Colonic mucosa (tissue), 4 donors: ENCODE measurements around the gene WDR48. TPM values are rescaled to one million over a fixed set of nuclear protein-coding genes. Genes with fewer than 3 reads are reported as not detected.

Experiments used
- DNase-seq: peaks from one replicate; pipeline ENCODE4 v3.0.0-alpha.2; 2020
- H3K27ac ChIP-seq: fragments of 200-600 bp; one replicate; pipeline ENCODE4 v1.8.0; 2021
- H3K27me3 ChIP-seq: fragments of 200-600 bp; one replicate; pipeline ENCODE4 v1.8.0; 2021
- H3K36me3 ChIP-seq: fragments of 200-600 bp; one replicate; pipeline ENCODE4 v1.8.0; 2021
- H3K4me1 ChIP-seq: fragments of 200-600 bp; one replicate; pipeline ENCODE4 v1.8.0; 2021; ENCODE audit warnings: mild to moderate bottlenecking
- H3K4me3 ChIP-seq: fragments of 200-600 bp; one replicate; pipeline ENCODE4 v1.8.0; 2021
- H3K9ac ChIP-seq, 2 donors: one replicate each; pipeline ENCODE4 v1.7.0; 2013; ENCODE audit warnings: control low read depth in 2 of 2, low read depth in 2 of 2, low read length in 2 of 2
- H3K9me3 ChIP-seq: fragments of 200-600 bp; one replicate; pipeline ENCODE4 v1.8.0; 2021
- intact Hi-C: fragments of 100-400 bp; cut with DNase I; formaldehyde crosslinking; loops from one replicate; pipeline ENCODE4 v1.14.1; 2022
- total RNA-seq, 2 donors: library from RNA; stranded (reverse); fragmentation: NEBNext Ultra II Directional in 1 of 2; extraction: Animal tissue kit (Norgen Biotek cat#: 25700) in 1 of 2; gene quantifications; one replicate each; pipeline ENCODE4 v1.2.1, GENCODE V29; 2021
- TF ChIP-seq, protein P1 (sequence below): fragments of 200-600 bp; IDR thresholded peaks from one replicate; pipeline ENCODE4 v1.8.0; 2022; ENCODE audit warnings: antibody characterized with exemption, mild to moderate bottlenecking
- donor health status: healthy.
- donor health status: DM: no; HTN: no; CAD: no.
- donor health status: DM: no; HTN: no; CAD: no.

Gene WDR48
- total RNA-seq, 2 donors from 2014 or later = 26.1 to 51.2 TPM

DNA sequence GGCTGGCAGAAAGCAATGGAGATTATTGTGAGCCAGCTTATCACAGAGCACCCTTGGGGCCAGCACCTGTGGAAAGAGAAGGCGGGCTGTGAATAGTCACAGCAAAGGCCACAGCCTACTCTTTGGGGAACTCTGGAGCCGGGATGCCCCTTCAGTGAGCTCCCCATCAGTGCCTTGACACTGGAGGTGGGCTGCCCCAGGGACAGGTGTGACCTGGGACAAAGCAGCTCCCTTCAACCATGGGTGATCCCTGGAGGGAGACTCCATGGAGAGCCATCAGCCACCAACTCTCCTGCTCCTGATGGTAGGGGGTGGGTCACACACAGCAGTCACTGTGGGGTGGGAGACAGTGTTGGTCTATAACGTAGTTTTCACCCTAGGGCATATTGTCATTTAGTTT, 61.5 kb downstream of the WDR48 start:
- no peak for DNase-seq
- TF ChIP-seq, protein P1, sequence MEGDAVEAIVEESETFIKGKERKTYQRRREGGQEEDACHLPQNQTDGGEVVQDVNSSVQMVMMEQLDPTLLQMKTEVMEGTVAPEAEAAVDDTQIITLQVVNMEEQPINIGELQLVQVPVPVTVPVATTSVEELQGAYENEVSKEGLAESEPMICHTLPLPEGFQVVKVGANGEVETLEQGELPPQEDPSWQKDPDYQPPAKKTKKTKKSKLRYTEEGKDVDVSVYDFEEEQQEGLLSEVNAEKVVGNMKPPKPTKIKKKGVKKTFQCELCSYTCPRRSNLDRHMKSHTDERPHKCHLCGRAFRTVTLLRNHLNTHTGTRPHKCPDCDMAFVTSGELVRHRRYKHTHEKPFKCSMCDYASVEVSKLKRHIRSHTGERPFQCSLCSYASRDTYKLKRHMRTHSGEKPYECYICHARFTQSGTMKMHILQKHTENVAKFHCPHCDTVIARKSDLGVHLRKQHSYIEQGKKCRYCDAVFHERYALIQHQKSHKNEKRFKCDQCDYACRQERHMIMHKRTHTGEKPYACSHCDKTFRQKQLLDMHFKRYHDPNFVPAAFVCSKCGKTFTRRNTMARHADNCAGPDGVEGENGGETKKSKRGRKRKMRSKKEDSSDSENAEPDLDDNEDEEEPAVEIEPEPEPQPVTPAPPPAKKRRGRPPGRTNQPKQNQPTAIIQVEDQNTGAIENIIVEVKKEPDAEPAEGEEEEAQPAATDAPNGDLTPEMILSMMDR = no peak
- intact Hi-C loops = no loop called here
- H3K9ac ChIP-seq = no peak overlapping the region
- H3K4me1 ChIP-seq = no peaks in the 10 kb centered on the region
- H3K27ac ChIP-seq = no peak overlapping the region
- no peaks in the 10 kb centered on the region for H3K27me3 ChIP-seq
- H3K4me3 ChIP-seq = no peak overlapping the region
- H3K9me3 ChIP-seq = no peaks in the 10 kb centered on the region
- no peaks in the 10 kb centered on the region for H3K36me3 ChIP-seq

DNA sequence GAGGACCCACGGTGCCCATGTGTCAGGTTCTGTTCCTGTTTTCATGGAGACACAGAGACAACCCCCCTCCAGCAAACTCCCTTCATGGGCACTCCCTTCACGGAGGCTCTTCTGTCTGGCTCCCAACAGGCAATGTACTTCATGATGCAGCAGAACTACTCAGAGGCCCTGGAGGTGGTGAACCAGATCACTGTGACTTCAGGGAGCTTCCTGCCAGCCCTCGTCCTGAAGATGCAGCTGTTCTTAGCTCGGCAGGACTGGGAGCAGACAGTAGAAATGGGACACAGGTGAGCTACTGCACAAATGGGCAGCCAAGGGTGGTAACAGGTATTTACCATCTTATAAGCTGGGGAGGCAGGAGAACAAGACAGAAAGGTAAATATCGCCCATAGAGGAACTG, 62.6 kb downstream of the WDR48 start:
- Histone ChIP-seq H3K9ac (no peak overlapping the region), H3K27me3 (no peaks in the 10 kb centered on the region), H3K4me3 (no peak overlapping the region), H3K27ac (no peak overlapping the region), H3K4me1 (no peaks in the 10 kb centered on the region), H3K36me3 (no peaks in the 10 kb centered on the region), H3K9me3 (no peaks in the 10 kb centered on the region)
- TF ChIP-seq, protein P1 = no peak
- intact Hi-C loops = no loop called here
- DNase-seq = no peak

DNA sequence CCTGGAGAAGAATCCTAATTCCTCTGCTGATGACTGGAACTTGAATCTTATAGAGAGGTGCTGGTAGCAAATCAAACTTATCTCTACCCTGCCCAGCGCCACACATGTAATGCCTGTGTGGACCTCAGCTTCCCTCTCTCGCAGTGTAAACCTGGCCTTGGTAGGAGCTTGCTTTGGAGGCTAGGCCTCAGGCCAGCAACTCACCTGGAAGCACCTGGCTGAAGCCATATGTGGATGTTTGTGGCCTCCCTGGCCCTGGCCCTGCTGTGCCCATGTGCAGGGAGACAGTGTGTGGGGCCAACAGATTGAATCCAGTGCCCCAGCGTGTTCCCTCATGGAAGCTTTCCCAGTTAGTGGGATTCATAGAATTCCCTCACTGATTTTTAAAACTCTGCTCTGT, 64.1 kb downstream of the WDR48 start:
- TF ChIP-seq, protein P1 = no peak
- Histone ChIP-seq H3K9me3 (no peaks in the 10 kb centered on the region), H3K4me1 (no peaks in the 10 kb centered on the region), H3K27ac (no peak overlapping the region), H3K4me3 (no peak overlapping the region), H3K36me3 (no peaks in the 10 kb centered on the region), H3K9ac (no peak overlapping the region), H3K27me3 (no peaks in the 10 kb centered on the region)
- DNase-seq = no peak
- intact Hi-C loops = no loop called here

DNA sequence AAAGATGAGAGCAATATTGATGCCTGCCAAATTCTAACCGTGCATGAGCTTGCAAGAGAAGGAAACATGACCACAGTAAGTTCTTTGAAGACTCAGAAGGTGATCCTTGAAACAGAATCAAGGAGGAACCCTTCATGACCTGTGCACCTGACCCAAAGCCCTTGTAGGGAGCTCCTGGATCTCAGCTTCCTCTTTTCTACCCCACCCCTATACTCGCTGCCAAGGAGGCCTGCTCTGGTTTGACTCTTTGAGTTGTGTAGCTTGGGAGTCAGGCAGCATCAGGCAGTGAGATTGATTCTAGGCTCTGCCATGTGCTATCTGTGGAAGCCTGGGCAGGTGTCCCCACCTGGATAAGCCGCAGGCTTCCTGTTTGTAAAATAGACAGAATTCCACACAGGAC, 66.3 kb downstream of the WDR48 start:
- TF ChIP-seq, protein P1 = no peak
- DNase-seq = no peak
- no peak overlapping the region for H3K27ac ChIP-seq
- H3K27me3 ChIP-seq = no peaks in the 10 kb centered on the region
- no peaks in the 10 kb centered on the region for H3K36me3 ChIP-seq
- H3K4me1 ChIP-seq = no peaks in the 10 kb centered on the region
- H3K9me3 ChIP-seq = no peaks in the 10 kb centered on the region
- intact Hi-C loops = no loop called here
- H3K9ac ChIP-seq = no peak overlapping the region
- no peak overlapping the region for H3K4me3 ChIP-seq

DNA sequence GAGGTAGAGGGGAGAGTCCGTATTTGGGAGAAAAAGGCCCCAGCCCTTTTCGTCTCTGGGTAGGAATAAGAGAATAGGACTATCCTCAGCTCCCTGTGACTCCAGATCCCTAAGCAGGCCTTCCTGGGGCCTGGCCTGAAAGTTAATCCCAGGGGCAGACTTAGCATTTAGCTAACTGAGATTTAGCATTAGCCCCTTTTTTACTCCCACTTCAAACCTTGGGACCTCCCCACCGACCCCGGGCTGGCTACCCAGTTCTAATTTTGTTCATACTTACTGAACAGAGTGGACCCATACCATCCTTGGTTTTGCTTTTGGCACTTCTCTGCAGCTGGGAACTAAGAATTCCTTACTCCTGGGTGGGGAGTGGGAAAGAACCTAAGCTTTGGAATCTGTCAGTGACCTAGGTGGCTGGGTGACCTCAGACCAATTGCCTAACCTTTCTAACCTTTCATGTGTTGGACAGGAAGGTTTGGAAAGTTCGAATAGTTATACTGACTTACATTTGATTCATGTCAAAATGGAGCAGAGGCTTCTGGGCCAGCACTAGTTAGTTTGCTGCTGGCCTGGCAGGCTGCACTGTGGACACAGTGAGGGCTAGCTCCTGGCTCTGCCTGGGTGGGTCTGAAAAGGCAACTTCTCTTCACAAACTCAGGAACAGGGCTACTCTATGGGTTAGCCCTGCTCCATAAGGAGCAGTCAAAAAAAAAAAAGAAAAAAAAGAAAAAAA, 67.3 kb downstream of the WDR48 start:
- Histone ChIP-seq H3K9me3 (no peaks in the 10 kb centered on the region), H3K4me3 (no peak overlapping the region), H3K9ac (no peak overlapping the region), H3K4me1 (no peaks in the 10 kb centered on the region), H3K27ac (no peak overlapping the region), H3K36me3 (no peaks in the 10 kb centered on the region), H3K27me3 (no peaks in the 10 kb centered on the region)
- intact Hi-C loops = no loop called here
- DNase-seq = no peak
- TF ChIP-seq, protein P1 = no peak
